Panc1 (cell line): Measurements from ENCODE around the gene RSU1. TPM values are rescaled to one million over a fixed set of nuclear protein-coding genes. Genes with fewer than 3 reads are reported as not detected.

Experiments used
- ATAC-seq: fragments of 200-7000 bp; cut with Tn5 transposase; 2 replicates; pipeline ENCODE4 v1.9.1; 2020; ENCODE audit warnings: mild to moderate bottlenecking, moderate library complexity
- BruUV-seq: library from RNA; stranded (reverse); fragments of 400-500 nt; replicated peaks from 2 replicates; lab custom pipeline; 2021; lab: Mats Ljungman, UMichigan
- CTCF ChIA-PET: fragments of 300-600 bp; sonication (Branson Sonifier 250); formaldehyde crosslinking; loops from one replicate; lab custom pipeline; 2022; ENCODE audit warnings: antibody characterized with exemption; lab: Charles Lee
- POLR2A ChIA-PET: fragments of 300-600 bp; sonication (Branson Sonifier 250); formaldehyde crosslinking; loops from one replicate; lab custom pipeline; 2022; ENCODE audit warnings: antibody characterized with exemption; lab: Charles Lee
- DNase-seq: peaks from one replicate; pipeline ENCODE4 v3.0.0-alpha.2; 2010; ENCODE audit warnings: low read depth, low spot score
- H3K27ac ChIP-seq: 2 replicates; pipeline ENCODE4 v1.5.1; 2011; ENCODE audit warnings: mild to moderate bottlenecking, low read length, inconsistent platforms
- H3K27me3 ChIP-seq: fragments of 200-500 bp; sonication (Bioruptor generic); 2 replicates; pipeline ENCODE4 v1.6.0; 2014; ENCODE audit warnings: low read length, inconsistent platforms; ENCODE audit not compliant: control insufficient read depth, insufficient read depth
- H3K36me3 ChIP-seq: fragments of 200-500 bp; sonication (Bioruptor generic); 2 replicates; pipeline ENCODE4 v1.5.1; 2014; ENCODE audit warnings: inconsistent platforms, mild to moderate bottlenecking, low read length, moderate library complexity; ENCODE audit not compliant: control insufficient read depth, insufficient read depth
- H3K4me1 ChIP-seq: 2 replicates; pipeline ENCODE4 v1.5.1; 2011; ENCODE audit warnings: inconsistent platforms, mild to moderate bottlenecking, low read length, moderate library complexity; ENCODE audit not compliant: control insufficient read depth, insufficient read depth
- H3K4me3 ChIP-seq, 2 experiments: 2 replicates each; pipeline ENCODE4 v1.5.1; 2011 to 2012; ENCODE audit warnings: low read depth in 2 of 2, low read length in 2 of 2, mild to moderate bottlenecking in 2 of 2, inconsistent platforms in 1 of 2, moderate library complexity in 1 of 2
- H3K9me3 ChIP-seq: fragments of 200-500 bp; sonication (Bioruptor generic); 2 replicates; pipeline ENCODE4 v1.5.1; 2014; ENCODE audit warnings: low read depth, mild to moderate bottlenecking, inconsistent platforms, low read length, moderate library complexity; ENCODE audit not compliant: control insufficient read depth, insufficient read depth
- POLR2AphosphoS5 ChIP-seq: IDR thresholded peaks from 2 replicates; pipeline ENCODE4 v1.6.1; 2012; ENCODE audit warnings: mild to moderate bottlenecking, low read depth, low read length, moderate library complexity
- SIN3A ChIP-seq: IDR thresholded peaks from 2 replicates; pipeline ENCODE4 v1.6.1; 2012; ENCODE audit warnings: low read depth, mild to moderate bottlenecking, low read length, moderate library complexity, borderline replicate concordance; ENCODE audit not compliant: insufficient read depth
- TCF7L2 ChIP-seq: IDR thresholded peaks from 2 replicates; pipeline ENCODE4 v1.6.1; 2011; ENCODE audit warnings: mild to moderate bottlenecking, low read depth, low read length, inconsistent platforms
- in situ Hi-C: cut with HindIII; loops from 2 replicates; pipeline ENCODE4 v1.10.0; 2016; ENCODE audit warnings: low sequenced_read_pairs, low pct_unique_long_range_greater_than_20kb
- intact Hi-C: fragments of 100-400 bp; cut with micrococcal nuclease; formaldehyde crosslinking; loops from one replicate; pipeline ENCODE4 v1.10.0; 2022; ENCODE audit not compliant: unreplicated experiment
- total RNA-seq: library from RNA; stranded (reverse); gene quantifications from one replicate; pipeline ENCODE4 v1.2.1, GENCODE V29; 2021; ENCODE audit not compliant: unreplicated experiment
- TF ChIP-seq, protein P1 (sequence below), 2 experiments: IDR thresholded peaks; 2 replicates each; pipeline ENCODE4 v1.6.1; 2011 to 2012; ENCODE audit warnings: low read depth in 2 of 2, control low read depth in 1 of 2, low read length in 1 of 2, mild to moderate bottlenecking in 1 of 2, moderate library complexity in 1 of 2; ENCODE audit not compliant: insufficient read depth in 1 of 2
- TF ChIP-seq, protein P2 (sequence below): fragments of 450-650 bp; IDR thresholded peaks from 2 replicates; pipeline ENCODE4 v1.5.1; 2017; ENCODE audit warnings: mild to moderate bottlenecking

RSU1 gene
- total RNA-seq, 1 experiment from 2014 or later = 55.6 TPM

DNA sequence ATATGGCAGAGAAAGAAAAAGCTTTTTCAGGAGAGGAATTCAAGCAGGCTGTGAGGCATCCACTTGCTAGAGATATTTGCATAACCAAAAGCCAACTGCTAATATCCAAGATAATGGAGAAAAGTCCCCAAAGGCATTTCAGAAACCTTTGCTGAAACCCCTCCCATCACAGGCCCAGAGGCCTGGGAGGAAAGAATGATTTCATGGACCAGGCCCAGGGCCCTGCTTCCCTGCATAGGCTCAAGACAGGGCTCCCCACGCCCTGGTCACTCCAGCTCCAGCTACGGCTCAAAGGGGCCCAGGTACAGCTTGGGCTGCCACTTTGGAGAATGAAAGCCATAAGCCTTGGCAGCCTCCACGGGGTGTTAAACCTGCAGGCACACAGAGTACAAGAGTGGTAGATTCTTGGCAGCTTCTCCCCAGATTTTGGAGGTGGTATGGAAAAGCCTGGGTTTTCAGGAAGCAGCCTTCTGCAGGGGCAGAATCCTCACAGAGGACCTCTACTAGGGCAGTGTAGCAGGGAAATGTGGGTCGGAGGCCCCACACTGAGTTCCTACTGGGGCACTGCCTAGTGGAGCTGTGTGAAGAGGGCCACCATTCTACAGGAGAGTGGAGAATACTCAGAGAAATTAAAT, 5.6 kb upstream of the RSU1 start:
- intact Hi-C loops (loop anchor here (10.0 kb wide), 1 partner anchor 782 kb away; no protein-coding TSS in a partner anchor), in situ Hi-C loops (no loop called here)
- ChIA-PET CTCF (interaction anchor here (0.7 kb wide), 1 partner anchor 794 kb away, joined by 3 read pairs; no protein-coding TSS in a partner anchor), POLR2A (no interaction called here)
- no peak overlapping the region for H3K27ac ChIP-seq
- TF ChIP-seq SIN3A = no peak
- TF ChIP-seq, protein P1, sequence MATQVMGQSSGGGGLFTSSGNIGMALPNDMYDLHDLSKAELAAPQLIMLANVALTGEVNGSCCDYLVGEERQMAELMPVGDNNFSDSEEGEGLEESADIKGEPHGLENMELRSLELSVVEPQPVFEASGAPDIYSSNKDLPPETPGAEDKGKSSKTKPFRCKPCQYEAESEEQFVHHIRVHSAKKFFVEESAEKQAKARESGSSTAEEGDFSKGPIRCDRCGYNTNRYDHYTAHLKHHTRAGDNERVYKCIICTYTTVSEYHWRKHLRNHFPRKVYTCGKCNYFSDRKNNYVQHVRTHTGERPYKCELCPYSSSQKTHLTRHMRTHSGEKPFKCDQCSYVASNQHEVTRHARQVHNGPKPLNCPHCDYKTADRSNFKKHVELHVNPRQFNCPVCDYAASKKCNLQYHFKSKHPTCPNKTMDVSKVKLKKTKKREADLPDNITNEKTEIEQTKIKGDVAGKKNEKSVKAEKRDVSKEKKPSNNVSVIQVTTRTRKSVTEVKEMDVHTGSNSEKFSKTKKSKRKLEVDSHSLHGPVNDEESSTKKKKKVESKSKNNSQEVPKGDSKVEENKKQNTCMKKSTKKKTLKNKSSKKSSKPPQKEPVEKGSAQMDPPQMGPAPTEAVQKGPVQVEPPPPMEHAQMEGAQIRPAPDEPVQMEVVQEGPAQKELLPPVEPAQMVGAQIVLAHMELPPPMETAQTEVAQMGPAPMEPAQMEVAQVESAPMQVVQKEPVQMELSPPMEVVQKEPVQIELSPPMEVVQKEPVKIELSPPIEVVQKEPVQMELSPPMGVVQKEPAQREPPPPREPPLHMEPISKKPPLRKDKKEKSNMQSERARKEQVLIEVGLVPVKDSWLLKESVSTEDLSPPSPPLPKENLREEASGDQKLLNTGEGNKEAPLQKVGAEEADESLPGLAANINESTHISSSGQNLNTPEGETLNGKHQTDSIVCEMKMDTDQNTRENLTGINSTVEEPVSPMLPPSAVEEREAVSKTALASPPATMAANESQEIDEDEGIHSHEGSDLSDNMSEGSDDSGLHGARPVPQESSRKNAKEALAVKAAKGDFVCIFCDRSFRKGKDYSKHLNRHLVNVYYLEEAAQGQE (IDR thresholded peaks at IDR 0.05; ENCODE audit: insufficient read depth in 1 of 2, low read depth in 2 of 2, low read length in 1 of 2) = no peak
- TF ChIP-seq, protein P2, sequence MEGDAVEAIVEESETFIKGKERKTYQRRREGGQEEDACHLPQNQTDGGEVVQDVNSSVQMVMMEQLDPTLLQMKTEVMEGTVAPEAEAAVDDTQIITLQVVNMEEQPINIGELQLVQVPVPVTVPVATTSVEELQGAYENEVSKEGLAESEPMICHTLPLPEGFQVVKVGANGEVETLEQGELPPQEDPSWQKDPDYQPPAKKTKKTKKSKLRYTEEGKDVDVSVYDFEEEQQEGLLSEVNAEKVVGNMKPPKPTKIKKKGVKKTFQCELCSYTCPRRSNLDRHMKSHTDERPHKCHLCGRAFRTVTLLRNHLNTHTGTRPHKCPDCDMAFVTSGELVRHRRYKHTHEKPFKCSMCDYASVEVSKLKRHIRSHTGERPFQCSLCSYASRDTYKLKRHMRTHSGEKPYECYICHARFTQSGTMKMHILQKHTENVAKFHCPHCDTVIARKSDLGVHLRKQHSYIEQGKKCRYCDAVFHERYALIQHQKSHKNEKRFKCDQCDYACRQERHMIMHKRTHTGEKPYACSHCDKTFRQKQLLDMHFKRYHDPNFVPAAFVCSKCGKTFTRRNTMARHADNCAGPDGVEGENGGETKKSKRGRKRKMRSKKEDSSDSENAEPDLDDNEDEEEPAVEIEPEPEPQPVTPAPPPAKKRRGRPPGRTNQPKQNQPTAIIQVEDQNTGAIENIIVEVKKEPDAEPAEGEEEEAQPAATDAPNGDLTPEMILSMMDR = no peak
- no peak for TF ChIP-seq POLR2AphosphoS5
- no peak for TF ChIP-seq TCF7L2
- H3K4me1 ChIP-seq = peaks cover 8% of the 10 kb centered on the region
- no TSS peak for BruUV-seq
- H3K9me3 ChIP-seq = peaks cover 5% of the 10 kb centered on the region; the same call in 1 of the 2 replicates
- H3K4me3 ChIP-seq = no peak overlapping the region
- H3K27me3 ChIP-seq = no peaks in the 10 kb centered on the region
- H3K36me3 ChIP-seq = no peaks in the 10 kb centered on the region
- DNase-seq = no peak
- ATAC-seq = no peak

GRCh38 chr10:16822027-16822426, 4.8 kb upstream of the RSU1 start:
- ATAC-seq = no peak
- H3K9me3 ChIP-seq = peaks cover 5% of the 10 kb centered on the region; the same call in 1 of the 2 replicates
- H3K4me1 ChIP-seq = peaks cover 3% of the 10 kb centered on the region; the same call in 1 of the 2 replicates
- in situ Hi-C loops (no loop called here), intact Hi-C loops (loop anchor here (10.0 kb wide), 1 partner anchor 783 kb away; no protein-coding TSS in a partner anchor)
- H3K36me3 ChIP-seq = no peaks in the 10 kb centered on the region
- TF ChIP-seq TCF7L2 (no peak), POLR2AphosphoS5 (no peak), SIN3A (no peak)
- TF ChIP-seq, protein P1 (IDR thresholded peaks at IDR 0.05; ENCODE audit: insufficient read depth in 1 of 2, low read depth in 2 of 2, low read length in 1 of 2) = no peak
- TF ChIP-seq, protein P2 = no peak
- H3K27me3 ChIP-seq = no peaks in the 10 kb centered on the region
- no TSS peak for BruUV-seq
- ChIA-PET POLR2A (no interaction called here), CTCF (no interaction called here)
- no peak overlapping the region for H3K4me3 ChIP-seq
- H3K27ac ChIP-seq = no peak overlapping the region
- no peak for DNase-seq
